ENCODE results near the gene TRPM2. TPM values are rescaled to one million over a fixed set of nuclear protein-coding genes. Genes with fewer than 3 reads are reported as not detected.

TRPM2 gene
- total RNA-seq, 1 donor from 2014 or later = 1.9 TPM

GRCh38 chr21:44319407-44320065 lies 33.9 kb upstream of the TRPM2 start:
- DNase-seq (no peak), ATAC-seq (ENCODE audit: poor library complexity) (no peak)
- intact Hi-C loops (cut with DNase I) = no loop called here

DNA sequence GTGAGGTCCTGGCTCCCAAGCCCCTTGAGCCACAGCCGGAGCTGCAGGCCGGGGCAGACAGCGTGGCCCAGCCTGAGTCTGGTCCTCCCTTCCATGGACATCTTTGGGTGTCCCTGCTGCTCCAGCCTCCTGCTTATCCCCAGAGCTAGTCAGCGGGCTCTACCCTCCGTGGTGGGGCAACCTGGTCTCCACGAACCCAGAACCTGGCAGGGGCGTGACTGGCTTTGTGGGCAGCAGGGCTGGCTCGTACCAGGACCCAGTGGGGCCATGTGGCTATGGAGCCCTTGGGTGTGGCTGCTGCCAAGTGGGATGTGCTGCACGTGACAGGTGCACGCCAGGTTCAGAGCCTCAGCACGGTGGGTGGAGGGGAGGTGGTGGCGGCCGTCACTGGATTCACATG lies 32.6 kb upstream of the TRPM2 start:
- ATAC-seq (ENCODE audit: poor library complexity) = no peak
- intact Hi-C loops (cut with DNase I) = no loop called here
- DNase-seq = no peak

- no peak for ATAC-seq (ENCODE audit: poor library complexity)
- intact Hi-C loops (cut with DNase I) = no loop called here
Measured at GRCh38 chr21:44321846-44322450, 31.5 kb upstream of the TRPM2 start.

GRCh38 chr21:44322621-44323325 lies 30.6 kb upstream of the TRPM2 start:
- intact Hi-C loops (cut with DNase I) = no loop called here
- ATAC-seq (ENCODE audit: poor library complexity) (no peak), DNase-seq (no peak)

More at GRCh38 chr21:44321846-44322450, 31.5 kb upstream of the TRPM2 start:
- no peak for DNase-seq

DNA sequence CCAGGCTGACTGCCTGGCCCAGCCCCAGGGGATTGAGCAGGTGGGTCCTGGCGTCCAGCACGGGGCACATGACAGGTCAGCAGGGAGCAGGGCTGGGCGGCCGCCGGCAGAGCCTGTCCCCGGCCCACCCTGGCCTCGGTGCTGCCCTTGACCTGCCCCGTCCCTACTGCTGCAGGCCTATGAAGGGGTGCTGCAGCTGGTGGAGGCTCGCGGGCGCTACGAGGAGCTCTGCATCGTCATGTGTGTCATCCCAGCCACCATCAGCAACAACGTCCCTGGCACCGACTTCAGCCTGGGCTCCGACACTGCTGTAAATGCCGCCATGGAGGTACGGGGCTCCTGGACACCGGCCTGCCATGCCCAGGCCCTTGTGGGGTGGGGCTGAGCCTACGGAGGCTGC lies 29.8 kb upstream of the TRPM2 start:
- DNase-seq (no peak), ATAC-seq (ENCODE audit: poor library complexity) (no peak)
- intact Hi-C loops (cut with DNase I) = no loop called here

- DNase-seq (no peak), ATAC-seq (ENCODE audit: poor library complexity) (no peak)
- intact Hi-C loops (cut with DNase I) = no loop called here
Measured at GRCh38 chr21:44324106-44324853, 29.1 kb upstream of the TRPM2 start.

GRCh38 chr21:44324854-44325107 lies 28.6 kb upstream of the TRPM2 start:
- DNase-seq (no peak), ATAC-seq (ENCODE audit: poor library complexity) (no peak)
- intact Hi-C loops (cut with DNase I) = no loop called here

DNA sequence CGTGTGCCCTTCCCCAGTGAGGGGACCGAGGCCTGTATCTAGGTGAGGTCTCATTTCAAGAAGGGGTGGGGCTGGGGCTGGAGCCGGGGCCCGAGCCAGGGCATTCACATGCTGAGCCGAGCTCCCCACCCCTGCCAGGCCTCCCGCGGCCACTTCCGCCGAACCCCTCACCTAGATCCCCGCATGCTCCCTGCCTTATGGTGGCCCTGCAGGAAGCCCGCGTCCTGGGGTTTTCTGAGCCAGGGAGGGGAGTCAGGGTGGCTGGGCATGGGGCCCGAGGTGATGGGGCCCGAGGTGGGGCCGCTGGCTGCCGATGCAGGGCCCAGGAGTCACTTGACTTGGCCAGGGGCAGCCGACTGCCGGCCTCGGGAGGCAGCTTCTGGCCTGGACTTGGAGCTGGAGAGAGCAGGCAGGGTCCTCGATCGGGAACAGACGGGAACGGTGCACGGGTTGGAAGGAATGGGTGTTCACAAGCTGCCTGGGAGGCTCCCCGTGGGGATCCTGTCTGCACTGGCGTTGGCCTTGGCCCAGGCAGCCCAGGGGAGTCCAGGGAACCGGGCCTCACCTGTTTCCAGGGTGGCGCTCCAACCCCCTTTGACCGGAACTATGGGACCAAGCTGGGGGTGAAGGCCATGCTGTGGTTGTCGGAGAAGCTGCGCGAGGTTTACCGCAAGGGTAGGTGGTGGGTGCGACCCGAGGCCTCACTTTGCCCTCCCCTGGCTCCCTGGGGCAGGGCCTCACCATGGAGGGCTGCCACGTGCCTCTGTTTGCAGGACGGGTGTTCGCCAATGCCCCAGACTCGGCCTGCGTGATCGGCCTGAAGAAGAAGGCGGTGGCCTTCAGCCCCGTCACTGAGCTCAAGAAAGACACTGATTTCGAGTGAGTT lies 27.8 kb upstream of the TRPM2 start:
- no peak for ATAC-seq (ENCODE audit: poor library complexity)
- intact Hi-C loops (cut with DNase I) = no loop called here
- no peak for DNase-seq

DNA sequence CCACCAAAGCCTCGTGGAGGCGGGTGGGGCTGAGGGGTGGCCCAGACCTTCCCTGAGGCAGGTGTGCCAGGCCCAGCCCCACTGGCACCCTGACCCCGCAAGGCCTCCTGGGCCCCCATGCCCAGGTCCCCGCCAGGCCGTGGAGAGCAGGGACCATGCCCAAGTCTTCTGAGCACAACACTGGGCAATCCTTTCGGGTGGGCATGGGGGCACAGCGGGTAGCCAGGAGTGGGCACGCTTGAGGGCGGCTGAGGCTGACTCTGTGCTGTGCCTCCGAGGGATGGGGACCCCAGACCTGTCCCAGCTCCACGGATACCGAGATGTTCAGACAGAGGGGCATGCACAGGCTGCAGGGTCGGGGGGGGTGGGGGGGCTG lies 27.2 kb upstream of the TRPM2 start:
- intact Hi-C loops (cut with DNase I) = no loop called here
- no peak for DNase-seq
- no peak for ATAC-seq (ENCODE audit: poor library complexity)

DNA sequence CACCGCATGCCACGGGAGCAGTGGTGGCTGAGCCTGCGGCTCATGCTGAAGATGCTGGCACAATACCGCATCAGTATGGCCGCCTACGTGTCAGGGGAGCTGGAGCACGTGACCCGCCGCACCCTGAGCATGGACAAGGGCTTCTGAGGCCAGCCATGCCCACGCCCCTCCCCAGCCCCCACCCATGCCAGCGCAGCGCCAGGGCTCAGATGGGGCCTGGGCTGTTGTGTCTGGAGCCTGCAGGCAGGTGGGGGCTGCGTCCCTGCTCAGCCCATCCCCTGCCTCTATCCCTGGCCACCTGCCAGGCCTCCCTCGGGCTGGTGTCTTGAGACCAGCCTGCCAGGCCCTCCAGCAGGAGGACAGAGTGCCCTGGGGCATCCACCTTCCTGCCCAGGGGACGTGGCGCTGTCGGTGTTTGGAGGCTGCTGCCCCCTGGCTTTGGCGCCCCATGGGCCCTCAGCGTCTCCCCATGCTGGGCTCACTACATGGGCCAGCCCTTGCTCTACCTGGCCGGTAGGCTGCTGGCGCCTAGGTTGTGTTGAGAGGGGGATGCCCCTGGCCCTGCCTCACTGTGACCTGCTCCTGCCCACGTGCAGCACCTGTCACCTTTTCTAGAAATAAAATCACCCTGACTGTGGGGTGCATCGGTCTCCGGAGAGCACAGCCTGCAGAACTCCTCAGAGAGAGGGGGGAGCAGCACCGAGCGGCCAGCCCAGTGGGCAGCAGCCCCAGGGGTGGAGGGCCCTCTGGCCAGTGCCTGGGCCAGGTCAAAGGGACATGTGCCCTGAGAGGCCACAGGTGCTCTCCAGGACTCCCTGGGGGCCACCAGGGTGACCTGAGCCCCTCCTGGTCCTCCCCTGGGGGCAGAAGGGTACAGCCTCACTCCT lies 26.5 kb upstream of the TRPM2 start:
- no peak for DNase-seq
- intact Hi-C loops (cut with DNase I) = no loop called here
- ATAC-seq (ENCODE audit: poor library complexity) = no peak

- intact Hi-C loops (cut with DNase I) = no loop called here
- DNase-seq = no peak
- ATAC-seq (ENCODE audit: poor library complexity) = no peak
Measured at GRCh38 chr21:44327603-44327974, 25.8 kb upstream of the TRPM2 start.

GRCh38 chr21:44328242-44328895 lies 25.1 kb upstream of the TRPM2 start:
- intact Hi-C loops (cut with DNase I) = no loop called here
- no peak for ATAC-seq (ENCODE audit: poor library complexity)
- DNase-seq = no peak

DNA sequence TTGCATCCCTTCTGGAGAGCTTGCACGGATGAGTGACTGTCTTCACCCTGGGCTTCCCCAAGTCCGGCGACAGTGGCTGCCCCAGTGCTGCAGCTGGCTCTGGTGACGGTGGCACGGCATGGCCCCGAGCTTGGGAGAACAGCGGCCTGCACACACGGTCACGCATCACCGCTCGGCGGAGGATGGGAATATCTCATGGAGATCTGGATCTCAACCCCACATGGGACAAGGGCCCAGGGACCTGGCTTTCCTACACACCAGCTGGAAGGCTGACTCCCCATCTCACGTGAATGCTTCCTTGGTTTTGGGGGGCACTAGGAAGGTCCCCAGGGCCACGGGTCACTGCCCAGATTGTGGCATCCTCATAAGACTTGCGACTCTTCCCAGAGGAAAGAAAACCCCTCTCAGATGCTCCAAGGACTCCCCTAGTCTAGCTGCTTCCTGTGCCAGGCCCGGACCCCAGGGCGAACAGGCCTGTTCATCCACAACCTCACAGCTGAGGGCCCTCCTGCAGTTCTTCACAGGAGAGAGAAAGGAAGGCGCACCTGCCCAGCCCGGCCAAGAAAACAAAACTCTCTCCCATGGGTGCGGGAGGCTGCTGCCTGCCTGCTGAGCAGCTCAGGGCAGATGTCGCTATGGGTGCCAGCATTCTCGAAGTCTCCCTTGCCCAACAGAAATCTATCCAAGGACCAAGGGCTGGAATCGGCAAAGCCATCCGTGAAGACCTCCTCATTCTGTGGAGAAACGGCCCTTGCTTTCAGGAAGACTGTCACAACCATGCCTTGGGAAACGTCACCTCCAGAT lies 24.1 kb upstream of the TRPM2 start:
- ATAC-seq (ENCODE audit: poor library complexity) (no peak), DNase-seq (no peak)
- intact Hi-C loops (cut with DNase I) = no loop called here

GRCh38 chr21:44329971-44330681 lies 23.3 kb upstream of the TRPM2 start:
- intact Hi-C loops (cut with DNase I) = no loop called here
- DNase-seq = no peak
- ATAC-seq (ENCODE audit: poor library complexity) = no peak

GRCh38 chr21:44330698-44331097 lies 22.7 kb upstream of the TRPM2 start:
- DNase-seq (no peak), ATAC-seq (ENCODE audit: poor library complexity) (no peak)
- intact Hi-C loops (cut with DNase I) = no loop called here

DNA sequence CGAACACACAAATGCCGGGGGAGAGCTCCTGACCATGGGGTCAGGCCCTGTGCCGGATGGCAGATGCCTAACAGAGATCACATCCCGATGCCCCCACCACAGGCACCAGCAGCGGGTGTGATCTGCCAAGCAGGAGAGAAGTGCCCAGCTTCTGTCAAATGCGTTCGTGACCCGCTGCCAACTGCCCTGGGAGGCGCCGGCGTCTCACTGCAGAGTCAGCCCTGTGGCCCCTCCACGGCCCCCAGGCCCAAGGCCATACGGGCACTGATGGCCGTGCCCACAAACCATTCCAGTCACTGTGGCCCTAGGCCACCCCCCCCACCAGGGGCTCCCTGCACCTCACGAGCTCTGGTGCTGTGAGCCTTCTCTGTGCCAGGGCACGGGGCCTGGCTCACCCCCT lies 22.2 kb upstream of the TRPM2 start:
- DNase-seq (no peak), ATAC-seq (ENCODE audit: poor library complexity) (no peak)
- intact Hi-C loops (cut with DNase I) = no loop called here

Data from Right ventricle myocardium superior (tissue), 1 donor.